22Rv1 (cell line): Measurements from ENCODE around the gene RCL1.

Experiments used
- ZFX ChIP-seq: fragments of 450-650 bp; IDR thresholded peaks from 2 replicates; pipeline ENCODE4 v1.6.1; 2017; ENCODE audit warnings: antibody characterized with exemption, borderline replicate concordance
- TF ChIP-seq, protein P1 (sequence below): fragments of 450-650 bp; IDR thresholded peaks from 2 replicates; pipeline ENCODE4 v1.5.1; 2017; ENCODE audit warnings: mild to moderate bottlenecking

DNA sequence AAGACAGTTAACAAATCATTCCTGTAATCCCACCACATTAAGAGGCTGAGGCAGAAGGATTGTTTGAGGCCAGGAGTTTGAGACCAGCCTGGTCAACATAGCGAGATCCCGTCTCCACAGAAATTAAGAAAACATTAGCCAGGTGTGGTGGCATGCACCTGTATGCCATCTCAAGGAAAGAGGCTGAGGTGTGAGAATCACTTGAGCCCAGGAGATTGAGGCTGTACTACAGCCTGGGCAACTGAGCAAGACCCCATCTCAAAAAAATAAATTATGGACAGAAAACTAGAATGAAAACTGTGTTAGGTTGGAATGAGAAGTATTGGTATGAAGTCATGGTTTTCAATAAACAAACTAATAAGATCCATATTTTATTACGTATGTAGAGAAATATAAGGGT, 28.7 kb upstream of the RCL1 start:
- TF ChIP-seq, protein P1, sequence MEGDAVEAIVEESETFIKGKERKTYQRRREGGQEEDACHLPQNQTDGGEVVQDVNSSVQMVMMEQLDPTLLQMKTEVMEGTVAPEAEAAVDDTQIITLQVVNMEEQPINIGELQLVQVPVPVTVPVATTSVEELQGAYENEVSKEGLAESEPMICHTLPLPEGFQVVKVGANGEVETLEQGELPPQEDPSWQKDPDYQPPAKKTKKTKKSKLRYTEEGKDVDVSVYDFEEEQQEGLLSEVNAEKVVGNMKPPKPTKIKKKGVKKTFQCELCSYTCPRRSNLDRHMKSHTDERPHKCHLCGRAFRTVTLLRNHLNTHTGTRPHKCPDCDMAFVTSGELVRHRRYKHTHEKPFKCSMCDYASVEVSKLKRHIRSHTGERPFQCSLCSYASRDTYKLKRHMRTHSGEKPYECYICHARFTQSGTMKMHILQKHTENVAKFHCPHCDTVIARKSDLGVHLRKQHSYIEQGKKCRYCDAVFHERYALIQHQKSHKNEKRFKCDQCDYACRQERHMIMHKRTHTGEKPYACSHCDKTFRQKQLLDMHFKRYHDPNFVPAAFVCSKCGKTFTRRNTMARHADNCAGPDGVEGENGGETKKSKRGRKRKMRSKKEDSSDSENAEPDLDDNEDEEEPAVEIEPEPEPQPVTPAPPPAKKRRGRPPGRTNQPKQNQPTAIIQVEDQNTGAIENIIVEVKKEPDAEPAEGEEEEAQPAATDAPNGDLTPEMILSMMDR: no peak
- TF ChIP-seq ZFX: no peak
